NCI-H2171 treated with DMSO at 0.1 percent for 48 hours (cell line): ENCODE results near the gene TSPAN14.
"Not testable (repeated sequence)": the region's sequence is repeated elsewhere in the genome, so short reads cannot be mapped to it uniquely, and the experiment has no call there.

Experiments
- DNase-seq: peaks from one replicate; lab custom pipeline; 2025; lab: John Stamatoyannopoulos, UW

Gene TSPAN14

DNA sequence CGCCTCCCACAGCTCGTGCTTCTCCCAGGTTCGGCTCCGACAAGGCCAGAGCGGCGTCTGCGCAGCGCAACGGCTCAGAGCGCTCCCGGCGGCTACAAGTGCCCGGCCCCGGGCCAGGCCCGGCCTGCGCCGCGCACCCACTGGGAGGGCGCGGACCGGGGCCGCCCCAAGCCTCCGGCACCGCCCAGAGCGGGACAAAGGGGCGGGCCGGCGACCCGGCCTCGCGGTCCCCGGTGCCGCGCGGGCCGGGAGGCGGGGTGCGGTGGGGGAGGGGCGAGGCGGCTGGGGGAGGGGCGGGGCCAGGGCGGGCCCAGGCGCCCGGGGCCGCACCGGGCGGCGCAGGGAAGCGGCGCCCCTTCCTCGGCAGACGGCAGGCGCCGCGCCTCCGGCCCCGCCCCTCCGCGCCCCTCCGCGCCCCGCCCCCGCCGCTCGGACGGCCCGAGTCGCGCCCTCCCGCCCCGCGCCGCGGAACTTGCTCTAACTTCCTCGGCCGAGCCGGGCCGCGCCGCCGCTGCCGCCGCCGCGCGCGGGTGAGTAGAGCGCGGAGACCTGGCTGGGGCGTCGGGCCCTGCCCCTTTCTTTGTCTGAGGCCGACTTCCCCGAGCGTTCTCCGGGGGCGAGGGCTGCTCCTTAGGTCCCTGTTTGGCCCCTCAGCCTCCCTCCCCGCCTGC lies at the start of gene TSPAN14:
TSPAN14 (plus strand) TSS at position 469 of the 671 bp plus-strand sequence. CDS start 34,924 bp downstream, outside the sequence.
- peak; percentile 43 for DNase-seq

- no peak for DNase-seq
These were observed 49.1 kb upstream of the TSPAN14 start for GRCh38 chr10:80405035-80405434.

DNA sequence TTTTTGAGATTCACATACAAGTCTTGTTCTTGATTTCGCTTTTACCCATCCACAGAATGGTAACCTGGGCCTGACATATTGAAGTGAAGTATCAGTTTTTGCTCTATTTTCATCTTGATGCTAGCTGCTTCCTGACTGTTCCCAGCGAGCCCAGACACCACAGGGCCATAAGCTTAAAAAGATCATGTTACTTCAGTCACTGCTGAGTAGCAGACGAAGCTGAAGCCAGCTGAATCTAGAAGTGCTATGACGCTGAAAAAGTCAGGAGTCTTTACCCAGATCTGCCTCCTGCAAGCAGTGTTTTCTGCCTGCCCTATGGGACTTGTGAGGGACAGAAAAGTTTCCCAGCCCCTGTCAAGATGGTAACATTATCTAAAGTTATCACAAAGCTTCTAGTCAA lies 48.5 kb upstream of the TSPAN14 start:
- DNase-seq, result peak; percentile 86

GRCh38 chr10:80406204-80406603 lies 47.9 kb upstream of the TSPAN14 start:
- no peak for DNase-seq

GRCh38 chr10:80407812-80408241 lies 46.3 kb upstream of the TSPAN14 start:
- no peak for DNase-seq

- peak; percentile 73 for DNase-seq
These were observed 45.6 kb upstream of the TSPAN14 start, which contains the start of gene PRXL2A for GRCh38 chr10:80408242-80409101. Gene PRXL2A (plus strand): TSS chr10:80408551. CDS start chr10:80420468, 11,917 bp downstream.

DNA sequence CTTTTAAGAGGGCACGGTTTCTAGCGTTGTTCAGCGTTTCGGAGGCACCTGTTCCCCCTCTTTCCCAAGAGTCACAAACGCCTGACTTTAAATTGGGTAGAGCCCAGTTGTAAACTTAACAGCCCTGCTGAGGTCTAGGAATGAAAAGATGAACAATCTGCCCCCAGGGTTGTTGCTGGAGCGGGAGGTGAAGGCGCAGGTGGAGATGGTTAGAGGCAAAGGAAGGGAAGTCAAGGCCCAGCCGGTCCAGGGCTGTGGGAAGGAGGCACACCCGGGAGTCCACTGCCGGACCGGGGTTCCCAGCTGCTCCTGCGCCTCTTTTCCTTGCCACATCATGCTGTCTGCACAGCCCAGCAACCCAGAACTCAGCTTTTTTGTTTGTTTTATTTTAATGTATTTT lies 45.0 kb upstream of the TSPAN14 start:
- no peak for DNase-seq

- DNase-seq, result no peak
These were observed 44.0 kb upstream of the TSPAN14 start for GRCh38 chr10:80410122-80410521.

GRCh38 chr10:80410578-80411145 lies 43.4 kb upstream of the TSPAN14 start:
- DNase-seq, result no peak

GRCh38 chr10:80411267-80411668 lies 42.8 kb upstream of the TSPAN14 start:
- DNase-seq, result no peak

GRCh38 chr10:80411681-80412220 lies 42.4 kb upstream of the TSPAN14 start:
- DNase-seq, result no peak

GRCh38 chr10:80412486-80412885 lies 41.6 kb upstream of the TSPAN14 start:
- DNase-seq, result no peak

GRCh38 chr10:80413271-80413996 lies 40.7 kb upstream of the TSPAN14 start:
- DNase-seq, result peak; percentile 77

- peak; percentile 82 for DNase-seq
These were observed 39.8 kb upstream of the TSPAN14 start for GRCh38 chr10:80414142-80414895.

- no peak for DNase-seq
These were observed 38.2 kb upstream of the TSPAN14 start for GRCh38 chr10:80415734-80416478.

- DNase-seq, result peak; percentile 75
These were observed 37.5 kb upstream of the TSPAN14 start for GRCh38 chr10:80416479-80417098.

GRCh38 chr10:80417256-80417655 lies 36.9 kb upstream of the TSPAN14 start:
- not testable (repeated sequence) for DNase-seq

DNA sequence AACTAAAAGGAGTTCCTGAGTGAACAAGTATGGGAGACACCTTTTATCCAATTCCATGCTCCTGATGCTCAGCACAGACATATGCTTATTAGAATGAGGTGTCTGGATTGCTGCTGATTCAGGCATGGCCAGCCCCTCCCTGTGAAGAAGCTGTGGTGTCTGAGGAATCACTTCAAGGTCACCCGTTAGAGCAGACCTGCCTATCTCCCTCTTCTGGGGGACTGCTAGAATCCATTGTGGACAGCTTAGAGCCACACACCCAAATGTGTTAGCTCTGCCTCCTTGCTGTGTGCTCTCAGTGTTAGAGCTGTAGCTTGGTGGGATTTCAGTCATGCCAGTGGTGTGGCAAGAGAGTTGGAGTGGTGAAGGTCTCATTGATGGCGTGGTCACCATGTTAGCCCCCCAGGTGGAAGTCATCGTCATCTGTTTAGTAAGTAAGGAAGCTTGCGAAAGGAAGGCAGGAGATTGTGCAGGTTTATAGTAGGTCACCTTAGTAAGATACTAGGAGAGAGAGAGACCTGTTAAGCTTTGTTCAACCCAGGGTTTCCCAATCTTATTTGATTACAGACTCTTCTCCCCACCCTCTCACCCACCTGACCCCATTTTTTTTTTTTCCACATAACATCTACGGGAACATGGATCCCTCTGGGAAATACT lies 32.9 kb upstream of the TSPAN14 start:
- no peak for DNase-seq
